COR-L47 (cell line): ENCODE measurements around the gene LAMC3.
"Not testable (repeated sequence)": the region's sequence is repeated elsewhere in the genome, so short reads cannot be mapped to it uniquely, and the experiment has no call there.

Experiments
- DNase-seq: peaks from one replicate; lab custom pipeline; 2025; lab: John Stamatoyannopoulos, UW

Gene LAMC3

GRCh38 chr9:131030239-131031004 lies 21.4 kb downstream of the LAMC3 start:
- no peak for DNase-seq

GRCh38 chr9:131031005-131031641 lies 22.1 kb downstream of the LAMC3 start:
- DNase-seq = no peak

- no peak for DNase-seq
Measured at GRCh38 chr9:131031642-131032005, 22.6 kb downstream of the LAMC3 start.

- no peak for DNase-seq
Measured at GRCh38 chr9:131032384-131032783, 23.4 kb downstream of the LAMC3 start.

- DNase-seq = no peak
Measured at GRCh38 chr9:131033269-131034224, 24.6 kb downstream of the LAMC3 start.

GRCh38 chr9:131034268-131034667 lies 25.3 kb downstream of the LAMC3 start:
- DNase-seq = no peak

- not testable (repeated sequence) for DNase-seq
Measured at GRCh38 chr9:131034749-131035148, 25.8 kb downstream of the LAMC3 start.

GRCh38 chr9:131035548-131035947 lies 26.6 kb downstream of the LAMC3 start:
- no peak for DNase-seq

GRCh38 chr9:131036071-131036470 lies 27.1 kb downstream of the LAMC3 start:
- DNase-seq = no peak

- DNase-seq = no peak
Measured at GRCh38 chr9:131036529-131037334, 27.8 kb downstream of the LAMC3 start.

- DNase-seq = no peak
Measured at GRCh38 chr9:131037335-131038255, 28.6 kb downstream of the LAMC3 start.

- no peak for DNase-seq
Measured at GRCh38 chr9:131038256-131039128, 29.5 kb downstream of the LAMC3 start.

GRCh38 chr9:131039129-131039954 lies 30.4 kb downstream of the LAMC3 start:
- DNase-seq = no peak

GRCh38 chr9:131042666-131043065 lies 33.7 kb downstream of the LAMC3 start:
- DNase-seq = no peak

GRCh38 chr9:131043087-131043486 lies 34.1 kb downstream of the LAMC3 start:
- no peak for DNase-seq

GRCh38 chr9:131043646-131044045 lies 34.7 kb downstream of the LAMC3 start:
- no peak for DNase-seq

GRCh38 chr9:131045300-131046092 lies 36.5 kb downstream of the LAMC3 start:
- no peak for DNase-seq

GRCh38 chr9:131046093-131046380 lies 37.1 kb downstream of the LAMC3 start:
- DNase-seq = no peak
